HepG2 (cell line): ENCODE measurements around the gene SEC14L5. TPM values are rescaled to one million over a fixed set of nuclear protein-coding genes. Genes with fewer than 3 reads are reported as not detected.
A peak's percentile ranks its signal among the peaks of the same experiment; 100 is the strongest.

Source experiments
- ATAC-seq: fragments of 200-7000 bp; cut with Tn5 transposase; 3 replicates; pipeline ENCODE4 v1.9.1; 2020; ENCODE audit warnings: mild to moderate bottlenecking, moderate library complexity
- BruUV-seq: library from RNA; stranded (reverse); fragments of 400-500 nt; replicated peaks from 2 replicates; lab custom pipeline; 2021; lab: Mats Ljungman, UMichigan
- CTCF ChIA-PET: fragments of 300-600 bp; formaldehyde crosslinking; extraction: SDS; loops from one replicate; lab custom pipeline; 2021; ENCODE audit warnings: low total read pairs, inconsistent platforms, low intra/inter-chr PET ratio; lab: Yijun Ruan, JAX
- POLR2A ChIA-PET: fragments of 350-600 bp; sonication (Branson Sonifier 250); formaldehyde crosslinking; loops from one replicate; lab custom pipeline; 2020; ENCODE audit warnings: antibody characterized with exemption, inconsistent platforms; lab: Yijun Ruan, JAX
- DNase-seq: peaks from one replicate; pipeline ENCODE4 v3.0.0-alpha.2; 2015; ENCODE audit warnings: low spot score
- FAIRE-seq: peaks from 3 replicates; lab custom pipeline; 2011; peaks lifted over from hg19 to GRCh38; lab: Jason Lieb, UNC
- H2AFZ ChIP-seq: one replicate; pipeline ENCODE4 v1.6.1; 2011; ENCODE audit warnings: low read length, inconsistent platforms
- H3K27ac ChIP-seq: fragments of 300-600 bp; 3 replicates; pipeline ENCODE4 v1.8.0; 2011; ENCODE audit warnings: mixed run types, mild to moderate bottlenecking, mixed read lengths, low read length, inconsistent platforms; ENCODE audit not compliant: insufficient read depth; ENCODE audit errors: extremely low read length
- H3K27me3 ChIP-seq, 2 experiments: fragments of 200-600 bp in 1 of 2; 2 replicates in 1 of 2; 3 replicates in 1 of 2; pipeline versions ENCODE4 v1.6.0 to v1.8.0; 2011; ENCODE audit warnings: low read length in 2 of 2, mild to moderate bottlenecking in 2 of 2, moderate library complexity in 2 of 2, inconsistent platforms in 1 of 2; ENCODE audit not compliant: insufficient read depth in 2 of 2, control insufficient read depth in 1 of 2
- H3K36me3 ChIP-seq, 2 experiments: fragments of 200-600 bp in 1 of 2; replicated peaks in 1 of 2; 2 replicates in 1 of 2; 3 replicates in 1 of 2; pipeline versions ENCODE4 v1.5.1 to v1.8.0; 2011; ENCODE audit warnings: low read length in 2 of 2, inconsistent platforms in 1 of 2; ENCODE audit not compliant: insufficient read depth in 2 of 2, control insufficient read depth in 1 of 2
- H3K4me1 ChIP-seq: 2 replicates; pipeline ENCODE4 v1.5.1; 2012; ENCODE audit warnings: low read length, inconsistent platforms; ENCODE audit not compliant: insufficient read depth
- H3K4me2 ChIP-seq: 2 replicates; pipeline ENCODE4 v1.6.0; 2011; ENCODE audit warnings: low read depth, low read length, inconsistent platforms
- H3K4me3 ChIP-seq, 3 experiments: fragments of 200-600 bp in 1 of 3; sonication (generic), shearing (Covaris generic) in 1 of 3; replicated peaks in 1 of 3; 2 replicates each; pipeline ENCODE4 v1.5.1; 2011 to 2016; ENCODE audit warnings: low read length in 3 of 3, inconsistent platforms in 2 of 3, low read depth in 2 of 3, mild to moderate bottlenecking in 2 of 3, control low read depth in 1 of 3, mixed read lengths in 1 of 3; ENCODE audit not compliant: insufficient read depth in 1 of 3
- H3K79me2 ChIP-seq: one replicate; pipeline ENCODE4 v1.6.1; 2011; ENCODE audit warnings: low read length, inconsistent platforms; ENCODE audit not compliant: insufficient read depth
- H3K9ac ChIP-seq: 2 replicates; pipeline ENCODE4 v1.6.0; 2011; ENCODE audit warnings: mild to moderate bottlenecking, low read depth, low read length, inconsistent platforms; ENCODE audit not compliant: insufficient read depth
- H3K9me3 ChIP-seq: 2 replicates; pipeline ENCODE4 v1.5.1; 2012; ENCODE audit warnings: mild to moderate bottlenecking, low read length
- H4K20me1 ChIP-seq: 2 replicates; pipeline ENCODE4 v1.6.0; 2011; ENCODE audit warnings: inconsistent platforms, mild to moderate bottlenecking, low read length, moderate library complexity; ENCODE audit not compliant: insufficient read depth
- ZFP36 ChIP-seq: fragments of 150-350 bp; IDR thresholded peaks from 2 replicates; pipeline ENCODE4 v1.6.1; 2018; ENCODE audit warnings: borderline replicate concordance, low read length, low read depth; ENCODE audit not compliant: partially characterized antibody
- ZFP91 ChIP-seq: sonication (generic); formaldehyde crosslinking; IDR thresholded peaks from 2 replicates; pipeline ENCODE4 v1.9.0; 2022; ENCODE audit warnings: missing genetic modification reagents, mild to moderate bottlenecking, borderline replicate concordance
- ZNF18 ChIP-seq: sonication (generic); formaldehyde crosslinking; IDR thresholded peaks from 2 replicates; pipeline ENCODE4 v1.8.0; 2022; ENCODE audit warnings: mild to moderate bottlenecking, missing genetic modification reagents; ENCODE audit not compliant: insufficient replicate concordance
- ZNF441 ChIP-seq: sonication (generic); formaldehyde crosslinking; IDR thresholded peaks from 2 replicates; pipeline ENCODE4 v1.7.0; 2021; ENCODE audit warnings: missing genetic modification reagents, borderline replicate concordance
- ZNF770 ChIP-seq: sonication (generic); formaldehyde crosslinking; IDR thresholded peaks from 2 replicates; pipeline ENCODE4 v1.5.0; 2020; ENCODE audit warnings: mild to moderate bottlenecking, missing genetic modification reagents
- WGBS: methylation state at CpG from one replicate; pipeline ENCODE4 v1.1.6; 2017; ENCODE audit warnings: low lambda C conversion rate; 5-methylcytosine and 5-hydroxymethylcytosine counted together
- in situ Hi-C: cut with HindIII; loops from 2 replicates; pipeline ENCODE4 v1.10.0; 2017; ENCODE audit warnings: low pct_unique_long_range_greater_than_20kb; ENCODE audit not compliant: extremely low pct_ligation_motif_present
- intact Hi-C: fragments of 100-400 bp; cut with micrococcal nuclease; formaldehyde crosslinking; loops from one replicate; pipeline ENCODE4 v1.10.0; 2022; ENCODE audit not compliant: unreplicated experiment
- polyA plus RNA-seq, 8 experiments: library from polyadenylated mRNA; depleted of rRNA in 3 of 8; stranded (reverse) in 7 of 8; unstranded in 1 of 8; fragments of >200 nt; fragmentation: Illumina TruSeq in 4 of 8; extraction: Trizol in 4 of 8; gene quantifications; 2 replicates each; pipeline versions ENCODE4 v1.2.1 to v1.2.3, GENCODE V29; 2011 to 2016; ENCODE audit warnings: low read depth in 4 of 8, missing spikeins in 1 of 8, mixed read lengths in 1 of 8; ENCODE audit not compliant: insufficient read depth in 1 of 8
- total RNA-seq, 5 experiments: library from RNA; depleted of rRNA; stranded (reverse); fragments of >200 nt; fragmentation: Illumina TruSeq; extraction: Trizol; gene quantifications; 2 replicates each; pipeline ENCODE4 v1.2.3, GENCODE V29; 2016; ENCODE audit warnings: low read depth in 1 of 5
- TF ChIP-seq, protein P1 (sequence below): fragments of 450-650 bp; IDR thresholded peaks from 2 replicates; pipeline ENCODE4 v1.6.1; 2017; ENCODE audit warnings: mild to moderate bottlenecking
- TF ChIP-seq, protein P2 (sequence below): IDR thresholded peaks from 2 replicates; pipeline ENCODE4 v1.6.1; 2018; ENCODE audit warnings: missing genetic modification reagents

Gene SEC14L5
- total and polyA plus RNA-seq, 2 of the 13 experiments (the other 11 are each of a cell fraction or from before 2014, with no cell fraction given), result 0.40 to 0.42 TPM

- in situ Hi-C loops (no loop called here), intact Hi-C loops (no loop called here)
- no peaks in the 10 kb centered on the region for H3K27me3 ChIP-seq
- H3K9ac ChIP-seq, result no peak overlapping the region
- CTCF ChIA-PET, result no interaction called here
- no peaks in the 10 kb centered on the region for H4K20me1 ChIP-seq
- H3K4me1 ChIP-seq, result peaks cover 51% of the 10 kb centered on the region
- DNase-seq, result no peak
- H3K27ac ChIP-seq, result no peak overlapping the region
- H3K36me3 ChIP-seq, result no peaks in the 10 kb centered on the region
- H3K9me3 ChIP-seq, result no peaks in the 10 kb centered on the region
- POLR2A ChIA-PET, result no interaction called here
- H3K79me2 ChIP-seq, result no peaks in the 10 kb centered on the region
- no peak overlapping the region for H3K4me2 ChIP-seq
- WGBS, result 67% methylated on average over 4 of the region's 5 CpGs
- no peak for ATAC-seq
- H3K4me3 ChIP-seq, result no peak overlapping the region
- no TSS peak for BruUV-seq
- FAIRE-seq, result no peak
- no peak overlapping the region for H2AFZ ChIP-seq
- TF ChIP-seq ZNF770 (CRISPR knock-in tag) (peak; percentile 75; the same call in 1 of the 2 replicates), ZNF18 (CRISPR knock-in tag) (no peak)
Observed at GRCh38 chr16:4908854-4909401, 49.2 kb upstream of the SEC14L5 start.

DNA sequence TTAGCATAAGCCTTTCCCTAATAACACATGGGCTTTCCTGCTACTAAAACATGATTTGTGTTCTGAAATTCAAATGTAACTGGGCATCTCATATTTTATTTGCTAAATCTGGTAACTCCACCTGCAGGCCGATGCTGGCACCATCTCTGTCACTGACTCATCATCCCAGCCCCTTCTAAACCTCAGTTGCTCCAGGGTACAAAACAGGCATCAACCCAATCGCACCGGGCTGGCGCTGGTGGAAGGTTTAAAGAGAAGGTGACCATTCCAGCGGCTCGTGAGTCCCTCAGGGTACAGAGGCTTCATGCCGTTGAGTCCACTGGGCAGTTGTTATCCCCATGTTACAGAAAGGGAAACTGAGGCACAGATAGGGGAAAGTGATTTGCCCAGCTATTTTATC, 48.3 kb upstream of the SEC14L5 start:
- CTCF ChIA-PET, result no interaction called here
- H4K20me1 ChIP-seq, result no peaks in the 10 kb centered on the region
- DNase-seq, result no peak
- no peak overlapping the region for H3K9ac ChIP-seq
- no peak overlapping the region for H3K27ac ChIP-seq
- no peaks in the 10 kb centered on the region for H3K27me3 ChIP-seq
- WGBS, result 93% methylated on average over 7 of the region's 7 CpGs
- no peak overlapping the region for H3K4me3 ChIP-seq
- FAIRE-seq, result no peak
- intact Hi-C loops (loop anchor here (5.0 kb wide), 1 partner anchor 37 kb away; no protein-coding TSS in a partner anchor), in situ Hi-C loops (no loop called here)
- no peak for ATAC-seq
- POLR2A ChIA-PET, result no interaction called here
- no peak overlapping the region for H3K4me2 ChIP-seq
- no peak overlapping the region for H2AFZ ChIP-seq
- no peaks in the 10 kb centered on the region for H3K79me2 ChIP-seq
- H3K36me3 ChIP-seq, result no peaks in the 10 kb centered on the region
- H3K9me3 ChIP-seq, result no peaks in the 10 kb centered on the region
- H3K4me1 ChIP-seq, result peaks cover 54% of the 10 kb centered on the region
- BruUV-seq, result no TSS peak
- TF ChIP-seq ZFP91 (CRISPR knock-in tag) (no peak), ZNF441 (CRISPR knock-in tag) (no peak), ZFP36 (no peak)
- TF ChIP-seq, protein P1, sequence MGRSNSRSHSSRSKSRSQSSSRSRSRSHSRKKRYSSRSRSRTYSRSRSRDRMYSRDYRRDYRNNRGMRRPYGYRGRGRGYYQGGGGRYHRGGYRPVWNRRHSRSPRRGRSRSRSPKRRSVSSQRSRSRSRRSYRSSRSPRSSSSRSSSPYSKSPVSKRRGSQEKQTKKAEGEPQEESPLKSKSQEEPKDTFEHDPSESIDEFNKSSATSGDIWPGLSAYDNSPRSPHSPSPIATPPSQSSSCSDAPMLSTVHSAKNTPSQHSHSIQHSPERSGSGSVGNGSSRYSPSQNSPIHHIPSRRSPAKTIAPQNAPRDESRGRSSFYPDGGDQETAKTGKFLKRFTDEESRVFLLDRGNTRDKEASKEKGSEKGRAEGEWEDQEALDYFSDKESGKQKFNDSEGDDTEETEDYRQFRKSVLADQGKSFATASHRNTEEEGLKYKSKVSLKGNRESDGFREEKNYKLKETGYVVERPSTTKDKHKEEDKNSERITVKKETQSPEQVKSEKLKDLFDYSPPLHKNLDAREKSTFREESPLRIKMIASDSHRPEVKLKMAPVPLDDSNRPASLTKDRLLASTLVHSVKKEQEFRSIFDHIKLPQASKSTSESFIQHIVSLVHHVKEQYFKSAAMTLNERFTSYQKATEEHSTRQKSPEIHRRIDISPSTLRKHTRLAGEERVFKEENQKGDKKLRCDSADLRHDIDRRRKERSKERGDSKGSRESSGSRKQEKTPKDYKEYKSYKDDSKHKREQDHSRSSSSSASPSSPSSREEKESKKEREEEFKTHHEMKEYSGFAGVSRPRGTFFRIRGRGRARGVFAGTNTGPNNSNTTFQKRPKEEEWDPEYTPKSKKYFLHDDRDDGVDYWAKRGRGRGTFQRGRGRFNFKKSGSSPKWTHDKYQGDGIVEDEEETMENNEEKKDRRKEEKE, result no peak
- TF ChIP-seq, protein P2, sequence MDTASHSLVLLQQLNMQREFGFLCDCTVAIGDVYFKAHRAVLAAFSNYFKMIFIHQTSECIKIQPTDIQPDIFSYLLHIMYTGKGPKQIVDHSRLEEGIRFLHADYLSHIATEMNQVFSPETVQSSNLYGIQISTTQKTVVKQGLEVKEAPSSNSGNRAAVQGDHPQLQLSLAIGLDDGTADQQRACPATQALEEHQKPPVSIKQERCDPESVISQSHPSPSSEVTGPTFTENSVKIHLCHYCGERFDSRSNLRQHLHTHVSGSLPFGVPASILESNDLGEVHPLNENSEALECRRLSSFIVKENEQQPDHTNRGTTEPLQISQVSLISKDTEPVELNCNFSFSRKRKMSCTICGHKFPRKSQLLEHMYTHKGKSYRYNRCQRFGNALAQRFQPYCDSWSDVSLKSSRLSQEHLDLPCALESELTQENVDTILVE (CRISPR knock-in tag), result no peak
